Heart left ventricle (tissue), 16 donors: ENCODE data around the gene PAK4. TPM values are rescaled to one million over a fixed set of nuclear protein-coding genes. Genes with fewer than 3 reads are reported as not detected.

Experiments used
- ATAC-seq, 4 donors: fragments of 200-7000 bp; cut with Tn5 transposase; one replicate each; pipeline ENCODE4 v1.9.1; 2020 to 2022; ENCODE audit warnings: moderate library complexity in 4 of 4, mild to moderate bottlenecking in 3 of 4, moderate number of reproducible peaks in 1 of 4
- DNase-seq, 5 donors: peaks; one replicate each; pipeline ENCODE4 v3.0.0-alpha.2; 2020
- H3K27ac ChIP-seq, 12 donors: fragments of 200-600 bp; sonication (generic) in 4 of 12; one replicate each; pipeline versions ENCODE4 v1.5.0 to v1.8.0; 2016 to 2022; ENCODE audit warnings: mild to moderate bottlenecking in 2 of 12
- H3K27me3 ChIP-seq, 9 donors: fragments of 200-600 bp; sonication (generic) in 2 of 9; one replicate each; pipeline versions ENCODE4 v1.5.1 to v1.8.0; 2016 to 2022; ENCODE audit warnings: mild to moderate bottlenecking in 3 of 9
- H3K36me3 ChIP-seq, 9 donors: fragments of 200-600 bp; sonication (generic) in 2 of 9; one replicate each; pipeline versions ENCODE4 v1.5.0 to v1.8.0; 2018 to 2022; ENCODE audit warnings: mild to moderate bottlenecking in 2 of 9
- H3K4me1 ChIP-seq, 12 donors: fragments of 200-600 bp; sonication (generic) in 4 of 12; one replicate each; pipeline versions ENCODE4 v1.5.0 to v1.8.0; 2016 to 2022; ENCODE audit warnings: mild to moderate bottlenecking in 3 of 12
- H3K4me3 ChIP-seq, 12 donors: fragments of 200-600 bp; sonication (generic) in 4 of 12; one replicate each; pipeline versions ENCODE4 v1.5.0 to v1.8.0; 2017 to 2022; ENCODE audit warnings: mild to moderate bottlenecking in 9 of 12, moderate library complexity in 4 of 12
- H3K9me3 ChIP-seq, 12 donors: fragments of 200-600 bp; sonication (generic) in 4 of 12; one replicate each; pipeline versions ENCODE4 v1.5.0 to v1.8.0; 2016 to 2022; ENCODE audit warnings: mild to moderate bottlenecking in 1 of 12
- CTCF ChIP-seq, 12 donors: fragments of 200-600 bp; sonication (generic) in 4 of 12; IDR thresholded peaks; one replicate each; pipeline versions ENCODE4 v1.5.0 to v1.8.0; 2018 to 2022; ENCODE audit warnings: antibody characterized with exemption in 12 of 12, mild to moderate bottlenecking in 5 of 12
- POLR2A ChIP-seq, 2 donors: fragments of 450-650 bp; IDR thresholded peaks; one replicate each; pipeline ENCODE4 v1.6.1; 2017; ENCODE audit warnings: antibody characterized with exemption in 2 of 2, mild to moderate bottlenecking in 2 of 2, moderate library complexity in 2 of 2
- WGBS, 4 donors: extraction: QIAGEN DNeasy Blood & Tissue Kit in 2 of 4; methylation state at CpG; one replicate each; pipeline versions ENCODE4 v1.1.5 to v1.1.7; 2013 to 2018; 5-methylcytosine and 5-hydroxymethylcytosine counted together
- intact Hi-C, 10 donors: fragments of 100-400 bp; cut with DNase I; formaldehyde crosslinking; loops; one replicate each; pipeline versions ENCODE4 v1.11.1 to v1.14.2; 2022
- polyA plus RNA-seq, 2 donors: library from polyadenylated mRNA; stranded (reverse); fragments of 200-250 nt; gene quantifications; one replicate each; pipeline ENCODE4 v1.2.3, GENCODE V29; 2013
- total RNA-seq, 9 donors: library from RNA; depleted of rRNA in 2 of 9; stranded (reverse); fragments of >200 nt in 2 of 9; fragmentation: NEBNext Ultra II Directional in 3 of 9; extraction: Animal tissue kit (Norgen Biotek cat#: 25700) in 3 of 9; gene quantifications; one replicate each; pipeline versions ENCODE4 v1.1.0 to v1.2.4, GENCODE V29; 2016 to 2023
- donor health status: ischemic (EF 13 %, LVEDD 7.1; RV severe dilation, severe dysfunction).
- donor health status: healthy with polysubstance abuse.
- donor health status: DM: no; HTN: yes; CAD: no.
- donor health status: DM: no; HTN: no; CAD: no.
- donor health status: ischemic (EF 25% LVEDD 6.9; RV normal size, moderate dysfunction).
- donor health status: ischemic (EF 25% LVEDD 5.7; RV mildly dilated, moderate dysfunction).
- donor health status: healthy.
- donor health status: DM: yes; HTN: yes; CAD: no.
- donor health status: ischemic (EF 35%, LVEDD 5.7; RV mildly dilated, moderate dysfunction).
- donor health status: nonischemic (EF 11% LVEDD 7.7; RV severe dilation, severe dysfunction).
- donor health status: DM: yes; HTN: yes; CAD: no.
- donor health status: PGD.
- donor health status: ischemic (EF 29% LVEDD 5.4; RV normal size, mild dysfunction).
- donor health status: nonischemic (EF 23%, LVEDD 6.1; RV moderate dilation, normal function).

PAK4 gene
- total and polyA plus RNA-seq, 11 donors: 9.5 to 25.8 (median 16.2) TPM

- H3K36me3 ChIP-seq: no peaks in the 10 kb centered on the region
- no peaks in the 10 kb centered on the region for H3K9me3 ChIP-seq
- no peak for DNase-seq
- TF ChIP-seq POLR2A (IDR thresholded peaks at IDR 0.05) (no peak), CTCF (IDR thresholded peaks at IDR 0.05) (no peak)
- no peaks in the 10 kb centered on the region for H3K4me1 ChIP-seq
- no peak for ATAC-seq
- H3K27me3 ChIP-seq: peaks cover 13 to 65% (median 34%) of the 10 kb centered on the region in 9 donors
- intact Hi-C loops: loop anchor here in 2 of 10 donors (10.0 kb wide), 1 partner anchor 107 kb away; no protein-coding TSS in a partner anchor
- WGBS, 4 donors: 63 to 76% (median 70%) methylated on average over 6 of the region's 6 CpGs
- no peak overlapping the region for H3K27ac ChIP-seq
- H3K4me3 ChIP-seq: no peak overlapping the region
These were observed 81.8 kb downstream of the PAK4 start for GRCh38 chr19:39207293-39207836.

- Histone ChIP-seq H3K27ac (no peak overlapping the region), H3K4me3 (no peak overlapping the region), H3K4me1 (no peaks in the 10 kb centered on the region), H3K36me3 (no peaks in the 10 kb centered on the region), H3K27me3 (peaks cover 6 to 63% (median 24%) of the 10 kb centered on the region in 9 donors), H3K9me3 (no peaks in the 10 kb centered on the region)
- TF ChIP-seq CTCF (IDR thresholded peaks at IDR 0.05): no peak
- no peak for TF ChIP-seq POLR2A (IDR thresholded peaks at IDR 0.05)
- DNase-seq (no peak), ATAC-seq (no peak)
- WGBS, 4 donors: 65 to 70% (median 67%) methylated on average over 9 of the region's 9 CpGs
- intact Hi-C loops: loop anchor here in 2 of 10 donors (10.0 kb wide), 1 partner anchor 107 kb away; no protein-coding TSS in a partner anchor
These were observed 82.7 kb downstream of the PAK4 start for GRCh38 chr19:39208175-39208795.

- Histone ChIP-seq H3K4me1 (no peaks in the 10 kb centered on the region), H3K9me3 (no peaks in the 10 kb centered on the region), H3K27me3 (peaks cover 4 to 60% (median 15%) of the 10 kb centered on the region in 9 donors), H3K4me3 (no peak overlapping the region), H3K36me3 (no peaks in the 10 kb centered on the region), H3K27ac (no peak overlapping the region)
- WGBS, 4 donors: 77 to 83% (median 81%) methylated on average over 7 of the region's 7 CpGs
- ATAC-seq: no peak
- DNase-seq: no peak
- intact Hi-C loops: loop anchor here in 2 of 10 donors (10.0 kb wide), 1 partner anchor 106 kb away; no protein-coding TSS in a partner anchor
- no peak for TF ChIP-seq POLR2A (IDR thresholded peaks at IDR 0.05)
- TF ChIP-seq CTCF (IDR thresholded peaks at IDR 0.05): no peak
These were observed 83.6 kb downstream of the PAK4 start for GRCh38 chr19:39209196-39209595.

- no peak for DNase-seq
- intact Hi-C loops: no loop called here
- Histone ChIP-seq H3K36me3 (no peaks in the 10 kb centered on the region), H3K4me1 (no peaks in the 10 kb centered on the region), H3K4me3 (no peak overlapping the region), H3K27ac (no peak overlapping the region), H3K27me3 (peaks cover 0 to 60% (median 7%) of the 10 kb centered on the region in 9 donors), H3K9me3 (peaks cover 0 to 14% (median 2%) of the 10 kb centered on the region in 12 donors)
- TF ChIP-seq POLR2A (IDR thresholded peaks at IDR 0.05) (no peak), CTCF (IDR thresholded peaks at IDR 0.05) (no peak)
- ATAC-seq: no peak
- 63 to 75% (median 70%) methylated on average over 13 of the region's 13 CpGs for WGBS, 4 donors
These were observed 86.3 kb downstream of the PAK4 start for GRCh38 chr19:39211731-39212374.
